Esophagus muscularis mucosa (tissue), 4 donors: Measurements from ENCODE around the gene STARD13. TPM values are rescaled to one million over a fixed set of nuclear protein-coding genes. Genes with fewer than 3 reads are reported as not detected.

ENCODE experiments used
- DNase-seq: peaks from one replicate; pipeline ENCODE4 v3.0.0-alpha.2; 2017; ENCODE audit errors: extremely low spot score
- H3K27ac ChIP-seq, 4 donors: fragments of 200-600 bp; sonication (generic); replicated peaks in 1 of 4; 1 replicate in 3 of 4; 2 replicates in 1 of 4; pipeline ENCODE4 v1.5.1; 2016 to 2019; ENCODE audit warnings: mild to moderate bottlenecking in 1 of 4
- H3K27me3 ChIP-seq, 4 donors: fragments of 200-600 bp; sonication (generic); one replicate each; pipeline versions ENCODE4 v1.5.1 to v1.6.0; 2016 to 2019
- H3K36me3 ChIP-seq, 4 donors: fragments of 200-600 bp; sonication (generic); one replicate each; pipeline ENCODE4 v1.5.1; 2016 to 2019
- H3K4me1 ChIP-seq, 4 donors: fragments of 200-600 bp; sonication (generic); one replicate each; pipeline ENCODE4 v1.5.1; 2016 to 2019
- H3K4me3 ChIP-seq, 4 donors: fragments of 200-600 bp; sonication (generic); 1 replicate in 2 of 4; 2 replicates in 2 of 4; pipeline ENCODE4 v1.5.1; 2016 to 2019; ENCODE audit warnings: mild to moderate bottlenecking in 4 of 4, moderate library complexity in 1 of 4
- H3K9me3 ChIP-seq, 4 donors: fragments of 200-600 bp; sonication (generic); 1 replicate in 3 of 4; 2 replicates in 1 of 4; pipeline ENCODE4 v1.5.1; 2016 to 2019
- EP300 ChIP-seq: sonication (generic); formaldehyde crosslinking; IDR thresholded peaks from one replicate; pipeline ENCODE4 v1.6.1; 2017; ENCODE audit warnings: antibody characterized with exemption
- POLR2A ChIP-seq: fragments of 450-650 bp; IDR thresholded peaks from one replicate; pipeline ENCODE4 v1.6.1; 2017; ENCODE audit warnings: antibody characterized with exemption, moderate library complexity, mild to moderate bottlenecking, low read depth
- POLR2AphosphoS5 ChIP-seq, 2 donors: sonication (generic); formaldehyde crosslinking; IDR thresholded peaks; one replicate each; pipeline ENCODE4 v1.6.1; 2017; ENCODE audit warnings: antibody characterized with exemption in 2 of 2
- WGBS: methylation state at CpG from one replicate; pipeline ENCODE4 v1.1.5; 2018; 5-methylcytosine and 5-hydroxymethylcytosine counted together
- intact Hi-C: fragments of 100-400 bp; cut with DNase I; formaldehyde crosslinking; loops from one replicate; pipeline ENCODE4 v1.15.1; 2023
- total RNA-seq, 4 donors: library from RNA; depleted of rRNA; stranded (reverse); fragments of >200 nt; gene quantifications; one replicate each; pipeline versions ENCODE4 v1.1.0 to v1.2.1, GENCODE V29; 2016
- TF ChIP-seq, protein P1 (sequence below), 3 experiments: fragments of 200-600 bp in 2 of 3; fragments of 450-650 bp in 1 of 3; sonication (generic) in 2 of 3; IDR thresholded peaks; one replicate each; pipeline ENCODE4 v1.5.1; 2017 to 2019; ENCODE audit warnings: antibody characterized with exemption in 3 of 3, mild to moderate bottlenecking in 2 of 3, moderate library complexity in 1 of 3

Gene STARD13
- total RNA-seq, 4 donors from 2014 or later = 44.9 to 59.2 (median 56.2) TPM

DNA sequence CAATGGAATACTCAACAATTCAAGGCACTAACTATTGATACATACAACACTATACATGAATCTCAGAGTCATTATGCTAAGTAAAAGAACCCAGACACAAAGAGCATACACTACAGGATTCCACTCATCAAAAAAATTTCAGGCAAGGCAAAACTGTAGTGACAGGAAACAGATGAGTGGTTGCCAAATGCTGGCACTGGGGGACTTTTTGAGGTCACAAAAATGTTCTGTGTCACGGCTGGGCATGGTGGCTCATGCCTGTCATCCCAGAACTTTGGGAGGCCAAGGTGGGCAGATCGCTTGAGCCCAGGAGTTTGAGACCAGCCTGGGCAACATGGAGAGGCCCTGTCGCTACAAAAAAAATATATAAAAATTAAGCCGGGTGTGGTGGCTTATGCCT, 139.9 kb downstream of the STARD13 start:
- no peak overlapping the region for H3K4me3 ChIP-seq
- H3K27me3 ChIP-seq = no peaks in the 10 kb centered on the region
- H3K4me1 ChIP-seq = peaks cover 11 to 49% (median 35%) of the 10 kb centered on the region in 4 donors
- peaks cover 8 to 25% (median 12%) of the 10 kb centered on the region in 4 donors for H3K36me3 ChIP-seq
- no peaks in the 10 kb centered on the region for H3K9me3 ChIP-seq
- 94% methylated on average over 4 of the region's 4 CpGs for WGBS
- DNase-seq = no peak
- intact Hi-C loops = no loop called here
- TF ChIP-seq EP300 = no peak
- no peak for TF ChIP-seq POLR2A
- TF ChIP-seq, protein P1, sequence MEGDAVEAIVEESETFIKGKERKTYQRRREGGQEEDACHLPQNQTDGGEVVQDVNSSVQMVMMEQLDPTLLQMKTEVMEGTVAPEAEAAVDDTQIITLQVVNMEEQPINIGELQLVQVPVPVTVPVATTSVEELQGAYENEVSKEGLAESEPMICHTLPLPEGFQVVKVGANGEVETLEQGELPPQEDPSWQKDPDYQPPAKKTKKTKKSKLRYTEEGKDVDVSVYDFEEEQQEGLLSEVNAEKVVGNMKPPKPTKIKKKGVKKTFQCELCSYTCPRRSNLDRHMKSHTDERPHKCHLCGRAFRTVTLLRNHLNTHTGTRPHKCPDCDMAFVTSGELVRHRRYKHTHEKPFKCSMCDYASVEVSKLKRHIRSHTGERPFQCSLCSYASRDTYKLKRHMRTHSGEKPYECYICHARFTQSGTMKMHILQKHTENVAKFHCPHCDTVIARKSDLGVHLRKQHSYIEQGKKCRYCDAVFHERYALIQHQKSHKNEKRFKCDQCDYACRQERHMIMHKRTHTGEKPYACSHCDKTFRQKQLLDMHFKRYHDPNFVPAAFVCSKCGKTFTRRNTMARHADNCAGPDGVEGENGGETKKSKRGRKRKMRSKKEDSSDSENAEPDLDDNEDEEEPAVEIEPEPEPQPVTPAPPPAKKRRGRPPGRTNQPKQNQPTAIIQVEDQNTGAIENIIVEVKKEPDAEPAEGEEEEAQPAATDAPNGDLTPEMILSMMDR (IDR thresholded peaks at IDR 0.05) = no peak
- no peak for TF ChIP-seq POLR2AphosphoS5 (IDR thresholded peaks at IDR 0.05)
- H3K27ac ChIP-seq = no peak overlapping the region

GRCh38 chr13:33144358-33144784, 141.2 kb downstream of the STARD13 start:
- DNase-seq = no peak
- no peak overlapping the region for H3K27ac ChIP-seq
- H3K36me3 ChIP-seq = peaks cover 8 to 25% (median 12%) of the 10 kb centered on the region in 4 donors
- TF ChIP-seq POLR2AphosphoS5 (IDR thresholded peaks at IDR 0.05) = no peak
- TF ChIP-seq POLR2A = no peak
- TF ChIP-seq, protein P1 (IDR thresholded peaks at IDR 0.05) = no peak
- no peak for TF ChIP-seq EP300
- H3K4me1 ChIP-seq = peaks cover 24 to 52% (median 40%) of the 10 kb centered on the region in 4 donors
- H3K27me3 ChIP-seq = no peaks in the 10 kb centered on the region
- no peaks in the 10 kb centered on the region for H3K9me3 ChIP-seq
- H3K4me3 ChIP-seq = no peak overlapping the region
- WGBS = 92% methylated on average over 7 of the region's 7 CpGs
- intact Hi-C loops = no loop called here

GRCh38 chr13:33139780-33140535, 145.6 kb downstream of the STARD13 start:
- Histone ChIP-seq H3K36me3 (peaks cover 8 to 55% (median 38%) of the 10 kb centered on the region in 4 donors), H3K27ac (peak overlapping the region; percentile 8 to 55 (median 18)), H3K4me1 (peaks cover 26 to 50% (median 41%) of the 10 kb centered on the region in 4 donors), H3K27me3 (no peaks in the 10 kb centered on the region), H3K9me3 (no peaks in the 10 kb centered on the region), H3K4me3 (no peak overlapping the region)
- intact Hi-C loops = no loop called here
- no peak for DNase-seq
- TF ChIP-seq EP300 (no peak), POLR2A (no peak), POLR2AphosphoS5 (IDR thresholded peaks at IDR 0.05) (no peak)
- TF ChIP-seq, protein P1 (IDR thresholded peaks at IDR 0.05) = no peak
- 79% methylated on average over 7 of the region's 7 CpGs for WGBS

GRCh38 chr13:33139184-33139583, 146.4 kb downstream of the STARD13 start:
- no peaks in the 10 kb centered on the region for H3K27me3 ChIP-seq
- WGBS = 64% methylated on average over 1 of the region's 1 CpG
- peaks cover 31 to 47% (median 37%) of the 10 kb centered on the region in 4 donors for H3K4me1 ChIP-seq
- no peak overlapping the region for H3K4me3 ChIP-seq
- peaks cover 8 to 57% (median 38%) of the 10 kb centered on the region in 4 donors for H3K36me3 ChIP-seq
- TF ChIP-seq POLR2A = no peak
- TF ChIP-seq EP300 = no peak
- TF ChIP-seq, protein P1 (IDR thresholded peaks at IDR 0.05) = no peak
- TF ChIP-seq POLR2AphosphoS5 (IDR thresholded peaks at IDR 0.05) = peak in 1 of 2 donors; percentile 24
- intact Hi-C loops = no loop called here
- no peak for DNase-seq
- H3K27ac ChIP-seq = peak overlapping the region in 3 of 4 donors; percentile 8 to 55 (median 10)
- H3K9me3 ChIP-seq = no peaks in the 10 kb centered on the region
